GM18508 (cell line): Measurements from ENCODE around the gene RASGRP4.

ENCODE experiments used
- ATAC-seq: cut with Tn5 transposase; IDR thresholded peaks from one replicate; pipeline ENCODE4 v1.9.1; 2021; ENCODE audit warnings: moderate number of reproducible peaks; ENCODE audit not compliant: insufficient read depth, unreplicated experiment

RASGRP4 gene

DNA sequence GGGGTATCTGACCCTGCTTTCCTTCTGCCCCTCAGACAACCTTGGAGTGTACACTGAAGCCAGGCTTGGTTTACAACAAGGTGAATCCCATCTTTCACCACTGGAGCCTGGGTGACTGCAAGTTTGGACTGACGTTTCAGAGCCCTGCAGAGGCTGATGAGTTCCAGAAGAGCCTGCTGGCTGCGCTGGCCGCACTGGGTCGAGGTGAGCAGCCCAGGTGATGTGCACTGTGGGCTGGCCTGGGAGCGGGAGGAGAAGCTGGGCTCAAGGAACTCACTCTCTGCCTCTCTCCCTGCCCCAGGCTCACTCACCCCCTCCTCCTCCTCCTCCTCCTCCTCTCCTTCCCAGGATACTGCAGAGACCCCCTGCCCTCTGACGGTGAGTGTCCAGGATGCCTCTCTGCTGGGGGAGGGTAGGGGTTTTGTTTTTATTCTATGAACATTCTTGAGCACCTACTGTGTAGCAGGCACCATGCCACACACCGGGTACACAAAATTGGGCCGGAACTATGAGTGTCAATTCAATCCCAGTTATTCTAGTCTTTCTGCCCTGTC, 34.0 kb downstream of the RASGRP4 start:
- ATAC-seq: no peak

DNA sequence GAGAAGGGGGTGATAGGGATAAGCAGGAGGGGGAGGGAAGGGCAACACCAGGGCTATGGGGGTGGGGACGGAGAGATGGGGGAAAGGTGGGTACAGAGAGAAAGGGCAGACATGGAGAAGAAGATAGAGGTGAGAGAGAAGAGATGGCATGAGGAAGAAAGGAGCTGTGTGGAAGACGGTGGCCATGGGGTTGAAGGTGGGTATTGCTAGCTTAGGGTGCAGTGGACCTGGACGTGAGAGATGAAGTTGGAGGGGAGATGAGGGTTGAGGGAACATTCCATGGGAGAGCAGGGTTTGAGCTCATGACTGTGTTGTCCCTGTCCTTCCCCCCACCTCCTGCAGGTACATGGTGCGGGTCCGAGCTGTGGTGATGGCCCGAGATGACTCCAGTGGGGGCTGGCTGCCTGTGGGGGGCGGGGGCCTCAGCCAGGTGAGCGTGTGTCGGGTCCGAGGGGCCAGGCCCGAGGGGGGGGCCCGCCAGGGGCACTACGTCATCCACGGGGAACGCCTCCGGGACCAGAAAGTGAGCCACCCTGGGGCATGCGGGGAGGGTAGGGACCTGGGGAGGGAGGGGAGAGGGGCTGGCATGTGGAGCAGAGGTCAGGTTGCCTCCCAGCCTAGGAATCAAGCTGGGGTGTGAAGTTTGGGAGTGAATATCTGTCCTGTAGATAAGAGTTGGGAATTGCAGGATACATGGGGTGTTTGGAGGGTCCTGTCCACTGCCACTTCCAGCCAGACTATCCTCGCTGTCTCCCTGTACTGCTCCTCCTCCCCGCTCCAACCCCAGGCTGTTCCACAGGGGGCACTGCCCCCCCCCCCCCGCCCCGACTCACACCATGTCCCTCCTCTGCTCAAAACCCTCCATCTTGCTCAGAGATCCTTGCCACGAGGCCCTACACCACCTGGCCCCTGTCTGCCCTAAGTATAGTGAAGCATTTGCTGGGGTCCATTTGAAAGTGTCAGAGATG, 35.8 kb downstream of the RASGRP4 start:
- no peak for ATAC-seq

DNA sequence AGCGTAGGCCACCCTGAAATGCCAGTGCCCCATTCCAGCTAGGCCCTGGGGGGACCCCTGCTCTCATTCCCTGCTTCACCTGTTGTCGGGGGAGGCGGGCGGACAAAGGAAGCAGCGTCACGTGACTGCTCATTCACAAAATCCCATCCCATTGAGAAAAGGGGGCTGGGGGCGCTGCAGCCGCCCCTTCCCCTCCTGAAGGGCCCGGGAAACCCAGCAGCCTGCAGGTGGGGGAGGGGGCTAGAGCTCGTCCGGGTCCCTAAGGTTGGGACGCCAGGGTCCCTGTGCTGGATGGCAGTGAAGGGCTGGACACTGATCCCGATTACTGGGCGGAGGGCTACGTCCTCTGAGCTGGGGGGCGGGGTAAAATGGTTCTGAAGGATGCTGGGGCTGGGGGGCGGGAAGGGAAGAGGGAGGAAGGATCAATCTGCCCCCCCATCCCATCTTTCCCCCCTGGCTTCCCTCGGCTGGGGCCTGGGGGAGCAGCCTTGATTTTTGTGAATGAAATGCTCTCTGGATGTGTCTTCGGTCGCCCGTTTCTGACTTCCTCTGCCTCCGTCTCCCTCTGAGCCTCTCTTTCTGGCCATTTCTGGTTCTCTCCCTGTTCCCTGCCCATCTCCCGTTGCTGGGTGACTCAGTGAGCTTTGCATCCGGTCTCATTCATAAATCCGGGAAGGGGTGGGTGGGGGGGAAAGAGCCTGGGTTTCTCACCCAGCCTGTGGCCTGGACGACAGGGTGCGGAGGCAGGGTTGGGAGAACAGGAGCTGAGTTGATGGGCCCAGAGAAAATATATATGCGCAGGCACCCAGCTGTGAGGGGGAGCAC, 36.7 kb downstream of the RASGRP4 start:
- no peak for ATAC-seq

DNA sequence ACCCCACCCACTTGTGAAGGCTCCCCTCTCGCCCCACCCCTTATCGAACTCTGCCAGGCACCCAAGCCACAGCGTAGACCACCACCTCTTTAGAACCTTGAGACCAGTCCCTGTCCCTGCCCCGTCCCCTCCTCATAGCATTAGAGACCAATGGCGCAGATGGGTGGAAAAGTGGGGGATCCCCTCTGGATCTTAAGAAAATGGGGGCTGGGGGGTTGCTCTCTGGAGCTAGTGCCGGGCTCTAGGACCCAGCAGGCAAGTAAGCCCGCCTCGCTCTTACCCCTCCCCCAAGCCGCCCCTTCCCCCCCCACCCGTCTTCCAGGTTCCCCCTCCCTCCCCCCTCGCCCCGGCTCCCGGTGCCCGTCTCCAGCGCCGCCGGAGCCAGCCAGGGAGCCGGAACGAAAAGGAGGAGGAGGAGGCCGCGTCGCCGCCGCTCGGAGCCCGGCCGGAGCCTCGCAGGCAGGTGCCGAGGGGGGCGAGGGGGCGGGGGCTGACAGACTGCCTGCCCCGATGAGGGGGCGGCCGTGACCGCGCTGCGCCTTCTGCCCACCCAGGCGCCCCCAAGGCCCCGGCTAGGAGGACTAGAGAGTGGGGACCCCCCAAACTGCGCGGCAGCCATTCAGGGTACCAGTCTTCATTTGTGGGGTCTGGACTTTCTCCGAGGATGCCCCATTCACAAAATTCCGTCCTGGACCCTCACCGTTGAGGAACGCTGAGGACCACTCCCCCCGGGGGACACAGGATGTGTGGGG, 37.5 kb downstream of the RASGRP4 start, which contains the start of gene SPRED3:
SPRED3 (plus strand) TSS at position 349 of the 752 bp plus-strand sequence. CDS start 1,606 bp downstream, outside the sequence.
- ATAC-seq: no peak

- no peak for ATAC-seq
These were observed 38.3 kb downstream of the RASGRP4 start, which contains the start of gene GGN for GRCh38 chr19:38387550-38388348. Gene GGN, minus strand, starts transcription at chr19:38388034. Its CDS starts 773 bp downstream, at chr19:38387261.

DNA sequence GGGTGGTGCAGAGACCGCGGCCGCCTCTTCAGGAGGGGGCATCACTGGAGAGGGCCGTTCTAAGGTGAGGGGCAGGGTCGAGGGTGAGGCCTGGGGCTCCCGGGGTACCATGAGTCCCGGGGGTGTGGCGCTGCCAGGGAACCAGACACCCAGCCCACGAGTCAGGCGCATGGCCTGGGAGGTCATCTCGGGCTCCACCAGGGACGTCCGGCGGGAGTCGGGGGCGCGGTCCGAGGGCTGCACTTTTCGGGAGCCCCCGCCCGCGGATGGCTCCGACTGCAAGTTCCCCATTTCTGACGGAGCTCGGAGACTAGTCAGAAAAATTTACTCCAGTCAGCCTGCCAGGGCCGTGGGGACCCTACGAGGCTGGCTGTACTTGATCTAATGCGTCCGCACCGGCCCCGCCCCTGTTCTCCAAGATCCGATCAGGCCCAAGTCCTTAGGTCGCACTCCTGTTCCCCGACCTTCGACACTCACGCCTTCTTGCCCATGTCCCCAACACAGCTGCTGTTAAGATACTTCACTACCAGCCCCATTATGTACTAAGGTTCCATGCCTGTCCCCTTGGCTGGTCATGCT, 39.0 kb downstream of the RASGRP4 start:
- no peak for ATAC-seq

- no peak for ATAC-seq
These were observed 39.6 kb downstream of the RASGRP4 start for GRCh38 chr19:38386300-38386970.

DNA sequence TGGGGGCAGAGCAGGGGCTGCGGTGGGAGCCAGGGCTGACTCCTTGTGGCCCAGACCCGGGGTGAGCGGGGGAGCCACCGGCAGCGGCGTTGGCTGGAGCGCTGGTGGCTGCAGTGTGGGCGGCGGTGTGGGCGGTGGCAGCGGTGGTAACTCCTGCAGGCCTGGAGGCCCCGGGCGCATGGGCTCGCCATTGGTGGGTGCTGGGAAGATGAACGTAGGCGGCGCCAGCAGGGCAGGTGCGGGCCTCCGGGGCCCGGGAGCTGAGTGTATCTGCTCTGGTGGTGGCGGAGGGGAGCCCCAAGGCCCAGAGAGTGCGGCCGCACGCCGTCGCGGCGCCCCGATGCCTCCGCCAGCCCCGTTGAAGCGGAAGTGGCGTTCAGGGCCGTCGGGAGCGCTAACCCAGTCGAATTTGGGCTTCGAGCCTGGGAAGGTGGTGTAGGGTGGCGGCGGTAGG, 40.2 kb downstream of the RASGRP4 start:
- no peak for ATAC-seq

DNA sequence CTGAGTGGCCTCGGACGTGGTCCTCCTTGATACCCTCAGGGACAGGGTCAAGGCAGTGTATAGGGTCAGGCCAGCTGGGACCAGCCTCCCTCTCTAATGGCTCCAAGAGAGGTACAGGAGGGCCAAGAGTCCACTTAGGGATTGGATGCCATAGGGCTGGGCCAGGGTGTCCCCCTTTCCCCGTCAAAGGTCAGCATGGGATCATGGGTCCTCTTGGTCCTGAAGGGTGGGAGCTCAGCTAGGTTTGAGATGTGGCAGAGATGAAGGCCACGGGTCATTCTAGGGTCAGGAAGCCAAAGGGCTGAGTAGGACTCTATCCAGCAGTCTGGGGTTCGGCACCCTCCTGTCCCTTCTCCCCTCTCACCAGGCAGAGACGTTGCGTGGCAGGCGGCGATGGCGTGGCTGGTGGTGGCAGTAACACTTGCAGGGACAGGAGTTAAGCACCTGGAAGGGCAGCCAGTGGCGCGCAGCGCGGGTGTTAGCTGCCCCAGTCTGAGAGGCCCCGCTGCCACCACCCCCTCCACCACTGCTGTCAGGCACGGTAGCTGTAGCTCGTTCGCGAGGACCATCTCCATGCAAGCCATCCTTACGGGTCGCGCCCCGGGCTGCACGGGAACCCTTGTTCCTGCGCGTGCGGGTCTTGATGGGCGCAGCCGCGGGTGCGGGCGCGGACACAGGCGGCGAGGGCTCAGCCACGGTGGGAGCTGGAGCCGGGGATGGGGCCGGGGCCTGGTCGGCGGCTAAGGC, 40.8 kb downstream of the RASGRP4 start:
- ATAC-seq: no peak

DNA sequence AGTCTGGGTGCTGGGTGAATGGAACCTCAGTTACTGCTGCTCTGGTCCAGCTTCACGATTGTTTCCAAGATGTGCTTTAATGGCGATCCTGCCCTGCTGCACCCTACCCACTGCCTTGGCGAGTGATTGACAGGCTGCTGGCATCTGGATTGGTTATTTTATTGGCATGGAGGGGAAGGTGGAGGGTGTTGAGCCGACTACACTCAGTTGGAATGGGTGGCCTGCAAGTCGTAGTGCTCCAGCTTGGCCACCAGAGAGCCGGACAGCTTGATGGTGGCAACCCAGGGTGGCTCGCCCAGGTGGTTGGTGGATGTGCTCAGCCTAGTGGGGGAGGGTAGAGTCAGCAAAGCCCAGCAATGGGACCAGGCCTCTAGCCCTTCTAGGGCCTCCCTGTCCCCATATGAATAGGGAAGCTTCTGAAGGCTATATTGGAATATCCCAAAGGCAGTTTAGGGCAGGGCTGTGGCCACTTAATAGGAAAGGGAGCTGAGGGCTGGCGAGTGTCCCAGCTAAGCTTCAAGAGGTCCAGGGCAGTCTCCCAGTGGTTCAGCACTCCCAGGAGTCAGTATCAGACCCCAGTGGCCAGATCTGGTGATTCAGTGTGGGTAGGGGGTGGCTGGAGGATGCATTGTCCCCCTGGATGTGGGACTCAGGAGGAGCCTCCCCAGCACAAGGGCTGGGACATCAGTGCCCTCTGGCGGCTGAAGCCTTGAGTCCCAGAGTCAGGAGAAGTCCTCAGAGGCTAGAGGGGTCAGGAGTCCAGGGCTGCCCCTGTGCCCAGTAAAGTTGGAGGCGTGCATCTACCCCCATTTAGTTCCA, 41.6 kb downstream of the RASGRP4 start:
- ATAC-seq: no peak

DNA sequence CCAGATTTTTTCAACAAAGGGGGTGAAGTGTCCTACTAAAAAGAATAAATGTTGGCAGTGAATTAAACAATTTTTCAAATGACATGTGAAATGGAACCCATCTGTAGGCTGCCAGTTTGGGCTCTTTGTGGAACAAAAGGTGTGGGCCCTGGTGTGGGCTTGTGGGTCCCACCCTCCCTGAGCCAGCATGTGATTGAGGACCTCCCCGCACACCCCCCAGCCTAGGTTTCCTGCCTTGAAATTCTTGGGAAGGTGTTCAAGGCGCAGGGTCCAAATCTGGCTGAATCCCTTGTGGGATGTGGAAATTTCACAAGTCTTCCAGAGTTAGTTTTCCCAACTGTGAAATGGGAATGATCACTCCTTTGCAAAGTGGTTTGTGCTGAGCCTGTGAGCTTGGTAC, 42.3 kb downstream of the RASGRP4 start:
- ATAC-seq: no peak

DNA sequence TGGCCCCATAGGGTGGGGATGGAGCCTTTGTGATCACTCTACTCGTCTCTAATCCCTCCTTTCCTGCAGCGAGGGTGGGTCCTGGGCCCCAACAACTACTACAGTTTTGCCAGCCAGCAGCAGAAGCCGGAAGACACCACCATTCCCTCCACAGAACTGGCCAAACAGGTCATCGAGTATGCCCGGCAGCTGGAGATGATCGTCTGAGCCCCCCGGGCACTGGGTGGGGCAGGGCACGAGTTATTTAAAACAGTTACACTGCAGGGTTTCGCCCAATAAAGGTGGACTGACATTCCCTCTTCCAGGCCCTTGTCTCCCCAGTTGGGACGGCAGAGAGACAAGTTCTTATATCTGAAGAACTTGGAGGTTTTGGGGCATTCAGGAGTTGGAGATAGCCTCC, 42.8 kb downstream of the RASGRP4 start:
- ATAC-seq: no peak

- ATAC-seq: no peak
These were observed 44.9 kb downstream of the RASGRP4 start for GRCh38 chr19:38381138-38381537.

GRCh38 chr19:38378866-38379265, 47.2 kb downstream of the RASGRP4 start:
- no peak for ATAC-seq

GRCh38 chr19:38377052-38377451, 49.0 kb downstream of the RASGRP4 start:
- no peak for ATAC-seq

DNA sequence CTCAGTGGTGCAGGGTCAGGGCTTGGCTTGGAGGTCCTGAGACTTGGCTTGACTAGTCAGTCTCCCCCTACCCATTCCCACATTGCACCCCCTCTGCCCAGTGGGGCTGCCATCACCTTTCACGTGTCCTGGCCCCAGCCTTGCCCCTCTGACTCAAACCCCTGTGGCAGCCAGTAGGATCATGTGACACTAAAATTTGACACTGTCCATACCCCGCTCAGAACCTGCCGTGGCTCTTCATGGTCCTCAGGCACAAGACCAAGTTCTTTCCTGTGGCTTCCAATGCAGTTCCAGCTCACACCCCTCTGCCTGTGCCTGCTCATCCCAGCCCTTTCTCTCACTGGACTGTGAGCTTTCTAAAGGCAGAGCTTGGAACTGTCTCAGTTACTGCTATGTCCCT, 49.4 kb downstream of the RASGRP4 start:
- no peak for ATAC-seq

- ATAC-seq: no peak
These were observed 50.3 kb downstream of the RASGRP4 start for GRCh38 chr19:38375748-38376147.
